Suprapubic skin (tissue), 4 donors: ENCODE results near the gene MCM3. TPM values are rescaled to one million over a fixed set of nuclear protein-coding genes. Genes with fewer than 3 reads are reported as not detected.

ENCODE experiments used
- DNase-seq, 2 donors: peaks; one replicate each; pipeline ENCODE4 v3.0.0-alpha.2; 2019; ENCODE audit warnings: low spot score in 2 of 2
- H3K27ac ChIP-seq: fragments of 200-600 bp; sonication (generic); one replicate; pipeline ENCODE4 v1.5.1; 2019
- H3K27me3 ChIP-seq: fragments of 200-600 bp; sonication (generic); one replicate; pipeline ENCODE4 v1.5.1; 2019
- H3K36me3 ChIP-seq: fragments of 200-600 bp; sonication (generic); one replicate; pipeline ENCODE4 v1.5.1; 2019
- H3K4me1 ChIP-seq: fragments of 200-600 bp; sonication (generic); one replicate; pipeline ENCODE4 v1.5.1; 2019
- H3K4me3 ChIP-seq: fragments of 200-600 bp; sonication (generic); one replicate; pipeline ENCODE4 v1.5.1; 2019; ENCODE audit warnings: mild to moderate bottlenecking
- H3K9me3 ChIP-seq: fragments of 200-600 bp; sonication (generic); one replicate; pipeline ENCODE4 v1.5.1; 2019
- CTCF ChIP-seq, 2 donors: fragments of 200-600 bp in 1 of 2; fragments of 450-650 bp in 1 of 2; sonication (generic) in 1 of 2; IDR thresholded peaks; one replicate each; pipeline ENCODE4 v1.5.1; 2016 to 2019; ENCODE audit warnings: antibody characterized with exemption in 2 of 2, mild to moderate bottlenecking in 1 of 2, moderate library complexity in 1 of 2
- EP300 ChIP-seq: sonication (generic); formaldehyde crosslinking; IDR thresholded peaks from one replicate; pipeline ENCODE4 v1.6.1; 2017; ENCODE audit warnings: antibody characterized with exemption
- POLR2A ChIP-seq, 2 donors: fragments of 450-650 bp; IDR thresholded peaks; one replicate each; pipeline ENCODE4 v1.6.1; 2017; ENCODE audit warnings: antibody characterized with exemption in 2 of 2, mild to moderate bottlenecking in 2 of 2, moderate library complexity in 2 of 2
- POLR2AphosphoS5 ChIP-seq, 3 donors: sonication (generic); formaldehyde crosslinking; IDR thresholded peaks; one replicate each; pipeline ENCODE4 v1.6.1; 2017; ENCODE audit warnings: antibody characterized with exemption in 3 of 3
- WGBS: methylation state at CpG from one replicate; pipeline ENCODE4 v1.1.5; 2018; 5-methylcytosine and 5-hydroxymethylcytosine counted together
- total RNA-seq, 4 donors: library from RNA; depleted of rRNA; stranded (reverse); fragments of >200 nt; gene quantifications; one replicate each; pipeline ENCODE4 v1.1.0, GENCODE V29; 2016

MCM3 gene
- total RNA-seq, 4 donors from 2014 or later: 26.4 to 38.5 (median 31.8) TPM

- H3K9me3 ChIP-seq: no peaks in the 10 kb centered on the region
- H3K36me3 ChIP-seq: no peaks in the 10 kb centered on the region
- DNase-seq: no peak
- no peaks in the 10 kb centered on the region for H3K27me3 ChIP-seq
- no peaks in the 10 kb centered on the region for H3K4me1 ChIP-seq
- no peak overlapping the region for H3K4me3 ChIP-seq
- 74% methylated on average over 2 of the region's 2 CpGs for WGBS
- H3K27ac ChIP-seq: no peak overlapping the region
- no peak for TF ChIP-seq EP300
Measured at GRCh38 chr6:52328303-52328662, 43.7 kb upstream of the MCM3 start.

- Histone ChIP-seq H3K9me3 (no peaks in the 10 kb centered on the region), H3K36me3 (no peaks in the 10 kb centered on the region), H3K27me3 (no peaks in the 10 kb centered on the region), H3K27ac (no peak overlapping the region), H3K4me1 (no peaks in the 10 kb centered on the region), H3K4me3 (no peak overlapping the region)
- DNase-seq: no peak
- no peak for TF ChIP-seq POLR2A (IDR thresholded peaks at IDR 0.05)
- TF ChIP-seq CTCF (IDR thresholded peaks at IDR 0.05): no peak
- TF ChIP-seq POLR2AphosphoS5 (IDR thresholded peaks at IDR 0.05): no peak
- TF ChIP-seq EP300: no peak
- WGBS: 96% methylated on average over 3 of the region's 3 CpGs
Measured at GRCh38 chr6:52326540-52327364, 42.2 kb upstream of the MCM3 start.

GRCh38 chr6:52325695-52326471, 41.3 kb upstream of the MCM3 start:
- WGBS: 67% methylated on average over 14 of the region's 14 CpGs
- DNase-seq: no peak
- H3K27me3 ChIP-seq: no peaks in the 10 kb centered on the region
- H3K36me3 ChIP-seq: no peaks in the 10 kb centered on the region
- no peaks in the 10 kb centered on the region for H3K9me3 ChIP-seq
- no peak overlapping the region for H3K4me3 ChIP-seq
- no peak for TF ChIP-seq CTCF (IDR thresholded peaks at IDR 0.05)
- TF ChIP-seq POLR2AphosphoS5 (IDR thresholded peaks at IDR 0.05): no peak
- no peak for TF ChIP-seq EP300
- TF ChIP-seq POLR2A (IDR thresholded peaks at IDR 0.05): no peak
- H3K4me1 ChIP-seq: no peaks in the 10 kb centered on the region
- no peak overlapping the region for H3K27ac ChIP-seq

GRCh38 chr6:52324189-52324588, 39.6 kb upstream of the MCM3 start:
- DNase-seq: no peak
- H3K9me3 ChIP-seq: no peaks in the 10 kb centered on the region
- no peak overlapping the region for H3K27ac ChIP-seq
- no peak overlapping the region for H3K4me3 ChIP-seq
- H3K36me3 ChIP-seq: no peaks in the 10 kb centered on the region
- 89% methylated on average over 6 of the region's 6 CpGs for WGBS
- H3K27me3 ChIP-seq: no peaks in the 10 kb centered on the region
- TF ChIP-seq POLR2A (IDR thresholded peaks at IDR 0.05) (no peak), POLR2AphosphoS5 (IDR thresholded peaks at IDR 0.05) (no peak), CTCF (IDR thresholded peaks at IDR 0.05) (no peak), EP300 (no peak)
- peaks cover 2% of the 10 kb centered on the region for H3K4me1 ChIP-seq

- Histone ChIP-seq H3K27me3 (no peaks in the 10 kb centered on the region), H3K9me3 (no peaks in the 10 kb centered on the region), H3K27ac (no peak overlapping the region), H3K4me3 (no peak overlapping the region), H3K4me1 (peaks cover 11% of the 10 kb centered on the region), H3K36me3 (no peaks in the 10 kb centered on the region)
- no peak for DNase-seq
- no peak for TF ChIP-seq EP300
- TF ChIP-seq POLR2AphosphoS5 (IDR thresholded peaks at IDR 0.05): no peak
- TF ChIP-seq POLR2A (IDR thresholded peaks at IDR 0.05): no peak
- TF ChIP-seq CTCF (IDR thresholded peaks at IDR 0.05): no peak
- 61% methylated on average over 4 of the region's 4 CpGs for WGBS
Measured at GRCh38 chr6:52317841-52318581, 33.5 kb upstream of the MCM3 start.
